Left ventricle myocardium inferior (tissue), 1 donor: ENCODE data around the gene RBM4B. TPM values are rescaled to one million over a fixed set of nuclear protein-coding genes. Genes with fewer than 3 reads are reported as not detected.

Source experiments
- DNase-seq: peaks from one replicate; pipeline ENCODE4 v3.0.0-alpha.2; 2020
- H3K27ac ChIP-seq: fragments of 200-600 bp; replicated peaks from 2 replicates; pipeline ENCODE4 v1.8.0; 2021
- H3K27me3 ChIP-seq: fragments of 200-600 bp; 2 replicates; pipeline ENCODE4 v1.8.0; 2021; ENCODE audit warnings: low read depth
- H3K36me3 ChIP-seq: fragments of 200-600 bp; 2 replicates; pipeline ENCODE4 v1.8.0; 2021
- H3K4me1 ChIP-seq: fragments of 200-600 bp; 2 replicates; pipeline ENCODE4 v1.8.0; 2021
- H3K4me3 ChIP-seq: fragments of 200-600 bp; 2 replicates; pipeline ENCODE4 v1.8.0; 2021; ENCODE audit warnings: mild to moderate bottlenecking, moderate library complexity
- H3K9me3 ChIP-seq: fragments of 200-600 bp; replicated peaks from 2 replicates; pipeline ENCODE4 v1.8.0; 2021
- CTCF ChIP-seq: fragments of 200-600 bp; IDR thresholded peaks from 2 replicates; pipeline ENCODE4 v1.8.0; 2021; ENCODE audit warnings: antibody characterized with exemption, mild to moderate bottlenecking, borderline replicate concordance
- intact Hi-C: fragments of 100-400 bp; cut with micrococcal nuclease; formaldehyde crosslinking; loops from one replicate; pipeline ENCODE4 v1.11.0; 2022
- total RNA-seq: library from RNA; stranded (reverse); fragmentation: NEBNext Ultra II Directional; extraction: Animal tissue kit (Norgen Biotek cat#: 25700); gene quantifications from one replicate; pipeline ENCODE4 v1.2.1, GENCODE V29; 2021
- donor health status: DM: no; HTN: yes; CAD: no; lungs with severe emphysema.

RBM4B gene
- total RNA-seq, 1 donor from 2014 or later, result 11.8 TPM

- no peak for DNase-seq
- Histone ChIP-seq H3K4me1 (peaks cover 8% of the 10 kb centered on the region), H3K27me3 (no peaks in the 10 kb centered on the region), H3K27ac (no peak overlapping the region), H3K36me3 (no peaks in the 10 kb centered on the region), H3K4me3 (no peak overlapping the region), H3K9me3 (no peaks in the 10 kb centered on the region)
- no peak for TF ChIP-seq CTCF
- intact Hi-C loops, result loop anchor here (2.0 kb wide), 1 partner anchor 141 kb away; no protein-coding TSS in a partner anchor
Measured at GRCh38 chr11:66693356-66694055, 15.8 kb upstream of the RBM4B start.

- intact Hi-C loops, result no loop called here
- H3K27me3 ChIP-seq, result no peaks in the 10 kb centered on the region
Measured at GRCh38 chr11:66692871-66693331, 15.2 kb upstream of the RBM4B start.

GRCh38 chr11:66692446-66692845, 14.8 kb upstream of the RBM4B start:
- no peak for TF ChIP-seq CTCF
- intact Hi-C loops, result no loop called here

More at GRCh38 chr11:66692871-66693331, 15.2 kb upstream of the RBM4B start:
- Histone ChIP-seq H3K27ac (no peak overlapping the region), H3K4me1 (peaks cover 8% of the 10 kb centered on the region), H3K9me3 (no peaks in the 10 kb centered on the region), H3K4me3 (no peak overlapping the region), H3K36me3 (no peaks in the 10 kb centered on the region)
- DNase-seq, result no peak
- no peak for TF ChIP-seq CTCF

GRCh38 chr11:66691311-66691980, 13.8 kb upstream of the RBM4B start:
- intact Hi-C loops, result no loop called here
- DNase-seq, result no peak

More at GRCh38 chr11:66692446-66692845, 14.8 kb upstream of the RBM4B start:
- Histone ChIP-seq H3K4me3 (no peak overlapping the region), H3K27me3 (no peaks in the 10 kb centered on the region), H3K27ac (no peak overlapping the region), H3K4me1 (peaks cover 8% of the 10 kb centered on the region), H3K36me3 (no peaks in the 10 kb centered on the region), H3K9me3 (no peaks in the 10 kb centered on the region)
- no peak for DNase-seq

More at GRCh38 chr11:66691311-66691980, 13.8 kb upstream of the RBM4B start:
- H3K36me3 ChIP-seq, result no peaks in the 10 kb centered on the region
- H3K27ac ChIP-seq, result no peak overlapping the region
- H3K9me3 ChIP-seq, result no peaks in the 10 kb centered on the region
- H3K27me3 ChIP-seq, result no peaks in the 10 kb centered on the region
- peaks cover 8% of the 10 kb centered on the region for H3K4me1 ChIP-seq
- H3K4me3 ChIP-seq, result no peak overlapping the region
- TF ChIP-seq CTCF, result no peak
